Activated CD4-positive, CD25-positive, alpha-beta regulatory T cell treated with anti-CD3 and anti-CD28 coated beads, Interleukin-2, amount 50 U/mL, for 16 hours (primary cell): Measurements from ENCODE around the gene CPED1.
"Not testable (repeated sequence)": the region's sequence is repeated elsewhere in the genome, so short reads cannot be mapped to it uniquely, and the experiment has no call there.

Experiments used
- DNase-seq: peaks from one replicate; pipeline ENCODE4 v3.0.0-alpha.2; 2020; ENCODE audit warnings: low read depth, low spot score

Gene CPED1

DNA sequence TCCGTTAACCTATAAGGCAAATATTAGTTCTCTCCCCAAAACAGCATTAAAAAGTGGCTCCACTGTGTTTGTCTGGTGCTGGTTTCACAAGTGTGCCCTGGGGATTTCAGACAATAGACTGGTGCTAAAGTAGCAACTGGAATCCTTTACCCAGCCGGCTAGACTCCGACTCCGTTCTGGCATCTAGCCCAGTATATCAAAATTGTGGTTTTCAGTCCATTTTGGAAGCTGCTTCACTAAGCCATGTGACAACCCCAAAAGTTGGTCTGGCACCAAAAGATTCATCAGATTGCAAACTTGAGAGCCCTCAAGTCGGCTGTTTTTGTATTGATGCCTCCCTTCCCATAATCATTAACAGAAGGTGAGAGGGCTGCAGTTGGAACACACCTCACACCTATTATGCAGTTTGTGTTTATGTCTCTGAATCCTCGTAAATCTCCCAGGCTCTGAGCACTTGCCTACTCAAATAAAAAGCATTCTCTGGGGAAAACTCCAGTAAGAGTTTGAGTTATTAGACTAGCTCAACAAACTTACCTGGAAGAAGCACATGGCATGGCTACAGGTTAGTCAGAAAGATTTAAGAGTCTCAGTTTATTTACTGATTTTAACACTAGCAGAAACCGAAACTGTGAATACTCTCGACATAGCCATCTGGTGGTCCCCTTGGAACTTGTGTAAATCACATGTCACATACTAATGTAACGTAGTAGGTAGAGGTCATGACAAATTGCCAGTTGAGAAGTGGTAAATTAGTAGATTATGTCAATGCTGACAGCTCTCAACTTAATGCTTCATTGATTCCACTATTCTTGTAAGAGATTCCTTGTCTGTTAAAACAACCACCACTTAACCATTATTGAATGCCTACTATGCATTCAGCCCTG lies 325.5 kb downstream of the CPED1 start:
- no peak for DNase-seq

DNA sequence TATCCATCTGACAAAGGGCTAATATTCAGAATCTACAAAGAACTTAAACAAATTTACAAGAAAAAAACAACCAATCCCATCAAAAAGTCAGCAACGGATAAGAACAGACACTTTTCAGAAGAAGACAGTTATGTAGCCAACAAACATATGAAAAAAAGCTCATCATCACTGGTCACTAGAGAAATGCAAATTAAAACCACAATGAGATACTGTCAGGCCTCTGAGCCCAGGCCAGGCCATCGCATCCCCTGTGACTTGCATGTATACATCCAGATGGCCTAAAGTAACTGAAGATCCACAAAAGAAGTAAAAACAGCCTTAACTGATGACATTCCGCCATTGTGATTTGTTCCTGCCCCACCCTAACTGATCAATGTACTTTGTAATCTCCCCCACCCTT lies 326.7 kb downstream of the CPED1 start:
- DNase-seq = not testable (repeated sequence)

DNA sequence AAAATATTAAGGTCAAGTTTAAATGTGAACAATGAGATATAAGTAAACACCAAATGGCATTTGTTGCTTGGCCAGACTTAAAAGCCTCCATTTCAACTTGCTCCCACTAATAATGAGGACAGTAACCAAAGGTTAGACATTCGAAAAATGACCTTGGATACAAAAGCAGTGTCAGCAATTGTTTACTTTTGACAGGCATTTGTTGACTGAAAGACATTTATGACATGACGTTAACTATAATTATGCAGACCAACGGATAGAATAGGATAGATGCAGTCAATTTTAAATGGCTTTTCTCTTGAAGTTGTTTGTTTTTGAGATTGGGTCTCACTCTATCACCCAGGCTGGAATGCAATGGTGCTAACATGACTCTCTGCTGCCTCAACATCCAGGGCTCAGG lies 333.9 kb downstream of the CPED1 start:
- DNase-seq = no peak

DNA sequence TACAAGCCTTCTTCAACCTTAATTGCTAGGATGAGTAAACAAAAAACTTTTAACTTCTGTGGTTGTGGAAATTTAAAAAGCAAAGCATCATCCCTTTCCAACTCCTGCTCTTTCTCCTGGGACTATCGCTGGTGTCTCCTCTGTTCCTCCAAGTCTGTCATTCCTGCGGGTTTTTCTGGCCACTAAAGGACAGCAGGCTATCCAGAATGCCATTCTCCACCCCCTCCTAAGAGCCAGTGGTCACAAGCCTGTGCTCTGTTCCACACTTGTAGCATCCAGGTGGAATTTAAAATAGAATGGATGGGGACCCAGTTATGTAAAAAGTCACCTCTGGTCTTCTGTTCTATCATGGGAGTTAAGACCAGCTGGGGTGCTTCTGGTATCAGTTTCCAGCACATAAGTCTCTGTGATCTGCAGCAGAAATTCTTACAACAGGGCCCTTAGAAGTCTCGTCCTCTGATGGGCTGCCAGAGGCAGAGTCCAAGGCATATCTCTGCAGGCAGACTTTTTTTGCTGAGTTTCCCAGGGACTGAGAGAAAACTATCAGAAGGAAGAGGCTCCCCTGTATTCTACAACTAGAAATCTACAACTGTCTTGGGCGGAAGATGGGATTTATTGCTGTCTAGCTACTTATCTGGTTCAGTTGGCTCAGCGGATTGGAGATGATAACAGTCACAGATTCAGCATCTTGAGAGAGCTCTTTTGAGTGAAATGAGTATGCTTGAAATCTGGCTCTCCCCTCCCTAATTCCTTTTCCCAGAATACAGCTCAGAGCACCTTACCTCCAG lies 335.2 kb downstream of the CPED1 start:
- DNase-seq = no peak

DNA sequence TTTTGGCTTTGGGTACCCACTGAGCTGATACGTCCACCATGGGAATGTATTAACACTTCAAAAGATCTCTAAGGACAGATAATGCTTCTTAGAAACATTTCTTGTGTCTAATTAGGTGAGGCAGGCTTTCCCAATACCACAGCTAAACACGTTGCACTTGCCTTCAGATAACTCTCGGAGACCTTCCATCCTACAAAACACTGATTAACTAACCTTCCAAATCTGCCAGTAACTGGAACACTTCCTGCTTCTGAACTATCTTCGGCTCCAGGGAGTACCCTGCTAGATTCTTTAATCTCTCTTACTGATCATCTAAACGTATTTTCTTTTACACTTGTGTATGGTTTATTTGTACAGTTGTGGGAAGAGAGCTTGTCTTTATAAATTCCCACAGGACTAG lies 339.2 kb downstream of the CPED1 start:
- DNase-seq = no peak

DNA sequence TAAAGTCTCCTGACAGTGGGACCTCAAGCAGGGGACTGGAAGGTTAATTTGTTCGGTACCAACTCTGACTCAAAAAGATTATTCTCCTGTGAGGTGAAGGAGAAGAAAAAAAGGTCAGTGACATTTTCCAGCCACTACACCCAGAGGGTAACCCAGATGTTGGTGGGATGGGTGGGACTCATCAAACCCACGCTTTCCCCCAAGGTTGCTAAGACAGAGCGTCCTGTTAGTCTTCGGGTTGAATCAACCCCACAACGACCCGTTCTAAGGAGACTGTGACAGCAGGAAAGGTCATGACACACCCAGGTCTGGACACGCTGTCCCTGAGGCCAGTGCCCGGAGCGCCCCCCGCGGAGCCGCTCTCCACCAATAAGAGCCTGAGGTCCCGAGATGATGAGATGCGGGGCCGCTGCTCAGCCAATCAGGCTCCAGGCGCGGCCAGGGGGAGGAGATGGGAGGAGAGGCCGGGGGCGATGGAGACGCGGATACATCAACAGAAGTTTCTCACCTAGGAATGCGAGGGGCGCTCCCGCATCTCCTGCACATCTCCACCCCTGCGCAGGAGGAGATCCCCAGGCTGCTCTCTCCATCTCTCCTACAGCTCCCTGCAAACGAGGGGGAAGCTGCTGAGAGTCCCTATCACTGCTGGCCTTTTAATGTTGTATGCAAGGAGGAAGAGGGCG lies 340.1 kb downstream of the CPED1 start, which contains the start of gene WNT16:
Gene WNT16 (plus strand): TSS at position 493 of the 683 bp plus-strand sequence. CDS start 293 bp downstream, outside the sequence.
- DNase-seq = no peak

DNA sequence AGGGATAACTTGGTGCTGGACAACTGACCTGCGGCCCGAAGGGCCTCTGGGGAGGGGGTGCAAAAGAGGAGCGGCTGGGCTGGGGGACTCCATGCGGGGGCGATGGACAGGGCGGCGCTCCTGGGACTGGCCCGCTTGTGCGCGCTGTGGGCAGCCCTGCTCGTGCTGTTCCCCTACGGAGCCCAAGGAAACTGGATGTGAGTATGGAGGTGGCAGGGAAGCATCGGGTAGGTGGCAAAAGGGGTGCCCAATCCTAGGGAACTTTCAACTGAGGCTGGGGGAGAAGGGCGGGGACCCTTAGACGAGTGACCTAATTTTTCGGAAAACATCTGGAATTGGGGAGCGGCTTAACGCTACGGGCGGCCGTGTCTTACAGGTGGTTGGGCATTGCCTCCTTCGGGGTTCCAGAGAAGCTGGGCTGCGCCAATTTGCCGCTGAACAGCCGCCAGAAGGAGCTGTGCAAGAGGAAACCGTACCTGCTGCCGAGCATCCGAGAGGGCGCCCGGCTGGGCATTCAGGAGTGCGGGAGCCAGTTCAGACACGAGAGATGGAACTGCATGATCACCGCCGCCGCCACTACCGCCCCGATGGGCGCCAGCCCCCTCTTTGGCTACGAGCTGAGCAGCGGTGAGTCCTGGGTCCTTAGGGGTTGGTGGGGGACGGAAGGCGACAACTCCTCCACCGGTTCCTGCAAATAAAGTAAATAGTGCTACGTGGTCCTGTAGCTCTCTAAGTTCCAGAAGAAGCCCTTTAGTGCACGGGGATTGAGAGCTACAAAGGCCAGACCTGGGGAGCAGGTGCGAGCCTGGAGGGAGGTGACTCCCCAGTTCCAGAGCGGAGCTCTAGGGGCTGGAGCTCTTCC lies 340.9 kb downstream of the CPED1 start:
- DNase-seq = no peak

DNA sequence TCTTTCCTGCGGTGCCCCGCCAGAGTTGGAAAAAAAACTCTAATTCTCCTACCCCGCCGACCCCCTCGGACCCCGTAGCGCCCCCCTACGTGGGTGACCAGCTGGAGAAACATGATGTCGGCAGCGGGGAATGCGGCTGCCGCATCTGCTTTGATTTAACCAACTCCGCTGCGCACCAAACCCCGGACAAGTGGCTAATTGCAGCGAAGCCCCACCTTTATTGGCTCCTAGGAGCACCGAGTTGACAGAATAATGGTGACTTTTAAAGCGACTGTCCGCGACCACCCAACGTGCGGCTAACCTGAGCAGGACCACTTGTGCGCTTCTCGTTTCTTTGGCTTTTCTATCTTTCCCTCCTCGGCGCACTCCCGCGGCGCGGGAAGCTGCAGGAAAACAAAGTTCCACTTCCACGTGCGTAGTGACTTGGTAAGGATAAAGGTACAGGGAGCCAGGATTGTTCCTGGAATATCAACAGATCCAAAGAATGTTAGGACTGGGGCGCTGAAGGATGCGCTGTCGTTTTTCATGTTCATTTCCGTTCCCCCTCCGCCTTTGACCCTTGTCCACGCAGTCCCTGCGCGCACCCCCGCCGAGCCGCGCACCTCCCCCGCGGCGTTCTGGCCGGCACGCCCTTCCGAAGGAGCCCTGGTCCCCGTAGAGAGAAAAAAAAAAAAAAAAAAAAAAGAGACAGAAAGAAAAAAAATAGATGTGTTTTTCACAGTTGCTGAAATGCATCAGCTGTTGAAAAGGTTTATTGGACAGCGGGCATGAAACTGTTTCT lies 341.7 kb downstream of the CPED1 start:
- DNase-seq = no peak

DNA sequence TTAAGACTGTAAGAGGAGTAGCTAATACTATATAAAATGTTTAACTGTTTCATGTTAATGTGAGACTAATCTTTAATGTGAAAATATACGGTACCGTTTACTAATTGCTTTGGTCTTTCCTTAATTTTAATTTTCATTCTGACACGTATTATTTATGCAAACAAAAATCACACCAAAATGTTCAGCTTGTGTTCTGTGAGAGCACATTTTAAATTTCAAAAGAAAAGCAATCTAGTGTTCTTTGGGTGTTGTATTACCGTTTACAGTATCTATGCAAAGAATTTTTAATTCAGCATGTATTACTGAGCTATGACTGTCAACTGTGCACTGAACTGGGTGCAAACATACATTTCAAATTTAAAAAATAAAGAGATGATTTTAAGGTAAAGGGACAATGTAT lies 342.5 kb downstream of the CPED1 start:
- no peak for DNase-seq

DNA sequence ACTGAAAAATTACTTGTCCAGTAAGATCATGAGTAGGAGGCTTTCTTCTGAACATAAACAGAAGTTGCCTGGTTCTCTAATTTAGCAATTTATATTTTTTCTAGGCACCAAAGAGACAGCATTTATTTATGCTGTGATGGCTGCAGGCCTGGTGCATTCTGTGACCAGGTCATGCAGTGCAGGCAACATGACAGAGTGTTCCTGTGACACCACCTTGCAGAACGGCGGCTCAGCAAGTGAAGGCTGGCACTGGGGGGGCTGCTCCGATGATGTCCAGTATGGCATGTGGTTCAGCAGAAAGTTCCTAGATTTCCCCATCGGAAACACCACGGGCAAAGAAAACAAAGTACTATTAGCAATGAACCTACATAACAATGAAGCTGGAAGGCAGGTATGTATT lies 343.1 kb downstream of the CPED1 start:
- no peak for DNase-seq

DNA sequence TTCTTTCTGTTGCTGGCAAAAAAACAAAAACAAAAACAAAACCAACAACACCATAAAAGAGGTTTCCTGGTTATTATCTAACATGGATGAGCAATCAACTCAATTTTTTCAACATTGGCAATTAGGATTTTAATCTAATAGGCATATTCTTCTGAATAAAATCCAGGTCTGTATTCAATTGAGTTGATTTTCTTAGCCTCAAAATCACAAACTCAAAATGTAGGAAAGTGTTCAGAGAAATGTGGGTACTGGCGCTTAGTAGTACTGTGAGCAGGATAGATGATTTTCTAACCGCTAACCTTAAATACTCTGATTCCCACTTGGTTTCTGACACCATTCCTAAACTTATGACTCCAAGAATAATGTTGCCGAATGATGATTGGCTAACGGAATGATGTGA lies 345.9 kb downstream of the CPED1 start:
- DNase-seq = no peak

DNA sequence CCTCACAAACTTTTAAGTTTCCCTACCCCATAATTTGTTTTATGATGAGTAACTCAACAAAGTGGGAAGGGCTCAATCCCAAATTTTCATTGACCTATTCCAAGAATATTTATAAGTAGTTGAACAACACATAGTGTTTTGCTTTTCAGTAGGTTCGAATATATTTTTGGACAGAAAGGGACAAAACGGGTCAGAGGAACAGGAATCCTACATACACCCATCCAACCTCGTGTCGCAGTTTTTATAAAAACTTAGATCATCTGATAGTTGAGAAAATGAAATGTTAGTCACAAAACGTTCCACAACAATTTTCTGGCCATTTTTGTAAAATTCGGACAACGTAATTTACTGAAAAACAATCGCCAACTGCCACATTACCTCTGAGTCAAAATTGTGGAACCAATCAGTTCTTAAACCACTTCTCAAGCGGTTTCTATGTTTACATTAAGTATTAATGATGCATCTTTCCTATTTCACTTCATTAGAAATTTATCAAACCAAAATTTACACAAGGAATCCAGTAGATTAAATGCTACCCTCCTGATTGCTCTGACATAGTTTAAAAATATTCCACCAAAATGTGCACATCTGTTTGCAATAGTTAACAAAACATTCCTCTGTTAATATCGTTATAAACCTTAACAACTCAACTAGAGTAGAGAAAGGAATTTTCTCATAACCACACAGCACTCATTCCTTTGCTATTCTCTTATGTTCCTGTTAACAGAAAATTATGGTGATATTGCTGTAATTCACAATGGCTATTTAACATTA lies 346.6 kb downstream of the CPED1 start:
- no peak for DNase-seq

DNA sequence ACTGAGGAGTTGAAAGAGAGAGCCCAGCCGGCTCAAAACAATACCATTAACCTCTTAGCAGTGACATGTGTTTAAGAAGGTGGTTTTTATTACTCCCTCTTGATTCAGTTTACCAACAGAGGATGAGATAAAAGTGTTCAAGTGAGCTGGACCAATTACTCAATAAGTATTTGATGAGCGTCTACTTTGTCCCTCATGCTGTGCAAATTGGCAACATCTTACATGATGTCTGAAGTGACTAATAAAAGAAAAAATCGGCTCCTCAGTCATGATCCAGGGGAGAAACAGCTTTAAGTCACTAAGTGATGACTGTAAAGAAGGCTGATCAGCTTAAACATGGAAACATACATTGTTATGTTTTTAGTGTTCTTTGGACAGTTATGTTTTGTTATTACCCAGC lies 348.1 kb downstream of the CPED1 start:
- DNase-seq = no peak

DNA sequence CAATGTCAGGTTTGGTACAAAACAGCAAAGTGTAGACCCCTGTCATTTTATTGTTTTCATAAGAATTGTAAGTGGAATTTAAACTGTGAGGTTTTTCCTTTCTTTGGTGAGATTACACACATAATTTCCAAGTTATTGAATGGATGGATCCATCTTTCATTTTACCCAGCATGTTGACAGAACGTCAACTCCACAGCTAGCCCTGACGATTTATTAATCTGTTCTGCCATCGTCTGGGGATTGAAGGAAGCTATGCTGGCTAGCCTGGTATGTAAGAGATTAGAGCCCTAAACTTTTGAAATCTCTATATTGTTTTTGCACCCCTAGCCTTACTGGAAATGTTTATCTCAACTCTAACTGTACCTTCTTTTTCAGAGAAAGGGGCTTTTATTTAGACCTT lies 348.9 kb downstream of the CPED1 start:
- DNase-seq = no peak

DNA sequence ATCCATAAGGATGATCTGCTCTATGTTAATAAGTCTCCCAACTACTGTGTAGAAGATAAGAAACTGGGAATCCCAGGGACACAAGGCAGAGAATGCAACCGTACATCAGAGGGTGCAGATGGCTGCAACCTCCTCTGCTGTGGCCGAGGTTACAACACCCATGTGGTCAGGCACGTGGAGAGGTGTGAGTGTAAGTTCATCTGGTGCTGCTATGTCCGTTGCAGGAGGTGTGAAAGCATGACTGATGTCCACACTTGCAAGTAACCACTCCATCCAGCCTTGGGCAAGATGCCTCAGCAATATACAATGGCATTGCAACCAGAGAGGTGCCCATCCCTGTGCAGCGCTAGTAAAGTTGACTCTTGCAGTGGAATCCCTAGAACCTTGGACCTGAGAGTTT lies 350.6 kb downstream of the CPED1 start:
- no peak for DNase-seq

DNA sequence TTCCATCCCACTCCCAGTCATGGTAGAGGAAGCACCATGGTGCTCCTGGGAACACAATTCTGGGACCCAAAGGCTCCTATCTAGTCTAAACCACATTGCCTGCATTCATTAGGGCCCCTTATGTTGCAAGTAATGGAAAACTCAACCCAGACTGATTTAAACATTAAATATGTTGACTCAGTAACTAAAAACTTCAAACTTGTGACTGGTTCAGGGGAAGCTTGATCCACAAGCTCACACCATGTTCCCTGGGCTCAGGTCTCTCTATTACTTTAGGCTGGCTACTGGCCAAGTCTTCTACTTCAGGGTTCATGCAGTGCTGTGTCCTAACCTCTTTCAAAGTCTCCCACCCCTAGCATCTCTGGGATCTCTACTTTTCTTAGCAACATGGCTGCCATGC lies 353.4 kb downstream of the CPED1 start:
- no peak for DNase-seq

DNA sequence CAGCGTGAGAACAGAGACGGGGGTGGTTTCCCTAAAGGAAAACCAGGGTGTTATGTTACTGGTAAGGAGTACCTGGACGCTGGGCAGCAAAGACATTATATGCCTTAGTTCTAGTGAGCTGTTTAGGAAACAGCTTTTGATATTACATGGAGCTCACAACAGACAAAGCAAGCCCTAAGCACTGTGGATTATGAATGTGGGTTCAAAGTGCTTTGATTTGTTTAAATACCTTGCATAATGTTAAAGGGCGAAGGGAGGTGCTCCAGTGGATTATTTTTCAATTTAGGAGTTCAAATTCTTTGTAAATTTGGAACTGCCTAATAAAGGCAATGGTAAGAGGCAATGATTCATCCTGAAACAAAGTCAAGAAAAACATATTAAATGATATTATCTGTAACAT lies 354.1 kb downstream of the CPED1 start:
- DNase-seq = no peak

DNA sequence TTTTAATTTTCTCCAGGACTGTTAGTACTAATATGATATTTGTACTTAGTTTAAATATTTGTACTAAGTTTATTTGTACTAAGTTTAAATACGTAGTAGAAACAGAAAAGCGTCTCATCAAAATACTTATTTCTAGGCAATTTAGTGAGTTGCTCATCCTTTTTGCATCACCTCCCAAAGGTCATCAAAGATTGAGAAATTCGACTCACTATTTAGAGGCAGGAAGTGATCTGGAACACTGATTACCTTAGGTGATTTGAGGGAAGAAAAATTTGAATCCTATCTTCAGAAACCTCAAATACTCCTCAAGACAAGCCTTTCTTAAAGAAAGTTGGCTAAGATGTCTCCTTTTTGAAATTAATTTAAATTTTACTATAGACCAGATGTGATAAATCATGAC lies 354.8 kb downstream of the CPED1 start:
- no peak for DNase-seq

DNA sequence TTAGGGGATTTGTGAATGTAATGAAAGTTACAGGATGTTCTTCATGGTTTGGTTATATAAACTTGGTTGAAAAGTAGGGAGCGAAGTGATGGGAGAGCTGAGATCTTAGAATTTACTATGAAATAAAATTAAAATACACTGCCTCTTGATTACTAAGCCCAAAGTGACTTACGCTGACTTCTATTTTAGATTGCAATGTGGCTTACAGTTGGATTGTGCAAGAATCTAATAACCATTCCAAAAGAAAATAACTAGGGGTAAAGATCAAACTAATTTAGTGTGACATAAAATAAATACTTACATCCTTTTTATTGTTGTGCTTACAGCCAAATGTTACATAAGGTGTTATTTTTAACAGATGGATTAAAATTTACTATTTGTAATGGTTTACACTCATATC lies 355.6 kb downstream of the CPED1 start:
- DNase-seq = no peak

DNA sequence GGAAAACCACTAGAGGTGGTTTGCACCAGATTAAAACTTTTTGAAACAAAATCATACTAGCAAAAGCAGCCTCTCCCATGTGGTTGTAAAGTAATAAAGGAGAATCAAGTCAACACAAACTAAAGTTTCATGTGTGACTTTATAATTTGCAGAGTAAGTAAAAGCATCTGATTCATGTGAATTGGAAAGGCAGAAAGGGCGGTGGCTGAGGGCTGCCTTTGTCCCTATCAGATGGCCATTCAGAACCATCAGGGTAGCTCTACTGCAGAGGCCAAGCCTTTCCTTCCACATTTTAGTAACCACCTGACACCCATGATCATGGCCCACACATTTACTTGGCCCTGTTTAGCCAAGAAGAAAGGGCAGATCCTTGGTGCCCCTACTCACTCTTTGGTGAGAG lies 356.0 kb downstream of the CPED1 start:
- no peak for DNase-seq
